A673 (cell line): ENCODE data around the gene MCAT. TPM values are rescaled to one million over a fixed set of nuclear protein-coding genes. Genes with fewer than 3 reads are reported as not detected.

ENCODE experiments used
- BruUV-seq: library from RNA; stranded (reverse); fragments of 400-500 nt; replicated peaks from 2 replicates; lab custom pipeline; 2021; lab: Mats Ljungman, UMichigan
- CTCF ChIA-PET: fragments of 300-600 bp; sonication (Branson Sonifier 250); formaldehyde crosslinking; loops from one replicate; lab custom pipeline; 2022; ENCODE audit warnings: antibody characterized with exemption; lab: Charles Lee
- POLR2A ChIA-PET: fragments of 300-600 bp; sonication (Branson Sonifier 250); formaldehyde crosslinking; loops from one replicate; lab custom pipeline; 2022; ENCODE audit warnings: antibody characterized with exemption; ENCODE audit not compliant: low non-redundant PET; lab: Charles Lee
- DNase-seq: peaks from one replicate; pipeline ENCODE4 v3.0.0-alpha.2; 2015; ENCODE audit warnings: low spot score
- H3K27ac ChIP-seq: fragments of 200-600 bp; sonication (generic); 2 replicates; pipeline ENCODE4 v1.5.1; 2016; ENCODE audit warnings: mixed run types, low read depth, mild to moderate bottlenecking, mixed read lengths, antibody characterized with exemption, low read length; ENCODE audit not compliant: poor library complexity, severe bottlenecking
- H3K27me3 ChIP-seq: fragments of 200-600 bp; sonication (generic); replicated peaks from 2 replicates; pipeline ENCODE4 v1.6.1; 2017; ENCODE audit warnings: mixed run types, low read depth, mild to moderate bottlenecking, mixed read lengths, antibody characterized with exemption, low read length; ENCODE audit not compliant: insufficient read depth, poor library complexity
- H3K36me3 ChIP-seq: fragments of 200-600 bp; sonication (generic); 2 replicates; pipeline ENCODE4 v1.6.1; 2016; ENCODE audit warnings: mixed run types, mild to moderate bottlenecking, mixed read lengths, antibody characterized with exemption, low read length; ENCODE audit not compliant: insufficient read depth, poor library complexity, severe bottlenecking
- H3K4me1 ChIP-seq: fragments of 200-600 bp; sonication (generic); 2 replicates; pipeline ENCODE4 v1.6.1; 2017; ENCODE audit warnings: mixed run types, mild to moderate bottlenecking, mixed read lengths, antibody characterized with exemption, low read length; ENCODE audit not compliant: insufficient read depth, poor library complexity, severe bottlenecking
- H3K4me3 ChIP-seq: fragments of 200-600 bp; sonication (generic); 2 replicates; pipeline ENCODE4 v1.5.1; 2016; ENCODE audit warnings: low read depth, mixed run types, mild to moderate bottlenecking, mixed read lengths, low read length; ENCODE audit not compliant: poor library complexity, severe bottlenecking
- H3K9me3 ChIP-seq: fragments of 200-600 bp; sonication (generic); 2 replicates; pipeline ENCODE4 v1.6.1; 2016; ENCODE audit warnings: mixed run types, low read depth, mild to moderate bottlenecking, mixed read lengths, antibody characterized with exemption, low read length; ENCODE audit not compliant: poor library complexity, severe bottlenecking
- CTCF ChIP-seq: fragments of 300-800, 200-600 bp; sonication (generic); conservative IDR thresholded peaks from 2 replicates; pipeline ENCODE4 v1.5.1; 2017; ENCODE audit warnings: low read depth, mild to moderate bottlenecking, antibody characterized with exemption, low read length, moderate library complexity, mixed read lengths
- EZH2 ChIP-seq: fragments of 200-600 bp; sonication (generic); IDR thresholded peaks from 2 replicates; pipeline ENCODE4 v1.6.1; 2017; ENCODE audit warnings: borderline replicate concordance, low read depth, mild to moderate bottlenecking, mixed read lengths, antibody characterized with exemption, low read length; ENCODE audit not compliant: poor library complexity, severe bottlenecking
- intact Hi-C: fragments of 100-400 bp; cut with micrococcal nuclease; formaldehyde crosslinking; loops from one replicate; pipeline ENCODE4 v1.10.0; 2022; ENCODE audit not compliant: unreplicated experiment
- total RNA-seq: library from RNA; stranded (reverse); gene quantifications from 2 replicates; pipeline ENCODE4 v1.2.3, GENCODE V29; 2021

The MCAT gene
- total RNA-seq, 1 experiment from 2014 or later, result 32.2 TPM

DNA sequence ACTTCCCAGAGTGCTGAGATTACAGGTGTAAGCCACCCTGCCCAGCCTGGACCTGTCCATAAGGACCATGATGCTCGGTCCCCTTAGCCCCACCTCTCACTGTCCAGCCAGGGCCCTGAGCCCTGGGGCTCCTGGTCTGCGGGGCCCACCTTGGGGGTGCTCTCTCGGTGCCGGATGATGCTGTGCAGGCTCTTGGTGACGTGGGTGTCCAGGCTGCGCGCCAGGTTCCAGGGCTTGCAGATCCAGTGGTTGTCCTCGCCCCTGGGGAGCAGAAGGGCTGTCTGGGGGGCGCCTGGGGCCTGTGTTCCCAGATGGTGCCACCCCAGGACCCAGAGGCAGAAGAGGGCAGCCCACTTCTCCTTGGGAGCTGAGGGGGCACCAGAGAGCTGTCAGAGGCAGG is 30.4 kb upstream of the MCAT start:
- POLR2A ChIA-PET, result no interaction called here
- no peaks in the 10 kb centered on the region for H3K27me3 ChIP-seq
- TF ChIP-seq CTCF, result no peak
- no peak for TF ChIP-seq EZH2
- no peak for DNase-seq
- CTCF ChIA-PET, result no interaction called here
- H3K27ac ChIP-seq, result no peak overlapping the region
- H3K36me3 ChIP-seq, result peaks cover 70% of the 10 kb centered on the region
- H3K4me1 ChIP-seq, result no peaks in the 10 kb centered on the region
- H3K4me3 ChIP-seq, result no peak overlapping the region
- intact Hi-C loops, result no loop called here
- no peaks in the 10 kb centered on the region for H3K9me3 ChIP-seq
- BruUV-seq, result no TSS peak

DNA sequence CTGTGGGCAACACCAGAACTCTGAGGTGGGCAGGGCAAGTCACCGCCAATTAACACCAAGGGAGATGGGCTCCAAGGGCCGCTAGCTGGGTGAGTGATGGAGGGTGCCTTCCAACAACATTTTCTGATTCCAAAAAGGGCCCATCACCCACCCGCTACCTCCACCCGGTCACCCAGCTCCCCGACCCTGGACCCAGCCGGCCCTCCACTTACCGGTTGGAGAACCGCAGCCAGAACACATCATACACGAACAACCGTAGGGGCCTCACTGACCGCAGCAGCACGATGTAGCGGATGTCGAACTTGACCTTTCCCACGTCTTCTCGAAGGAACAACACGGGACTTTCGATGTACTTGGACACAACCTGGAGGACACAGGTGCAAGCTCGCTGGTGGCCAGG is 29.0 kb upstream of the MCAT start:
- intact Hi-C loops, result no loop called here
- H3K4me1 ChIP-seq, result no peaks in the 10 kb centered on the region
- no peaks in the 10 kb centered on the region for H3K27me3 ChIP-seq
- DNase-seq, result no peak
- ChIA-PET POLR2A (no interaction called here), CTCF (interaction anchor here (0.7 kb wide), 1 partner anchor 199 kb away, joined by 3 read pairs; no protein-coding TSS in a partner anchor)
- H3K27ac ChIP-seq, result no peak overlapping the region
- H3K36me3 ChIP-seq, result peaks cover 78% of the 10 kb centered on the region
- H3K9me3 ChIP-seq, result no peaks in the 10 kb centered on the region
- no TSS peak for BruUV-seq
- TF ChIP-seq EZH2 (no peak), CTCF (no peak)
- H3K4me3 ChIP-seq, result no peak overlapping the region

GRCh38 chr22:43171607-43172006 is 28.4 kb upstream of the MCAT start:
- Histone ChIP-seq H3K27me3 (no peaks in the 10 kb centered on the region), H3K36me3 (peaks cover 78% of the 10 kb centered on the region), H3K27ac (no peak overlapping the region), H3K4me1 (no peaks in the 10 kb centered on the region), H3K9me3 (no peaks in the 10 kb centered on the region), H3K4me3 (no peak overlapping the region)
- no TSS peak for BruUV-seq
- ChIA-PET CTCF (interaction anchor here (0.7 kb wide), 1 partner anchor 198 kb away, joined by 3 read pairs; no protein-coding TSS in a partner anchor), POLR2A (no interaction called here)
- intact Hi-C loops, result no loop called here
- no peak for DNase-seq
- no peak for TF ChIP-seq CTCF
- TF ChIP-seq EZH2, result no peak
